ENCODE results near the gene PAM. TPM values are rescaled to one million over a fixed set of nuclear protein-coding genes. Genes with fewer than 3 reads are reported as not detected.

The PAM gene
- total RNA-seq, 1 experiment from 2014 or later: 110 TPM

DNA sequence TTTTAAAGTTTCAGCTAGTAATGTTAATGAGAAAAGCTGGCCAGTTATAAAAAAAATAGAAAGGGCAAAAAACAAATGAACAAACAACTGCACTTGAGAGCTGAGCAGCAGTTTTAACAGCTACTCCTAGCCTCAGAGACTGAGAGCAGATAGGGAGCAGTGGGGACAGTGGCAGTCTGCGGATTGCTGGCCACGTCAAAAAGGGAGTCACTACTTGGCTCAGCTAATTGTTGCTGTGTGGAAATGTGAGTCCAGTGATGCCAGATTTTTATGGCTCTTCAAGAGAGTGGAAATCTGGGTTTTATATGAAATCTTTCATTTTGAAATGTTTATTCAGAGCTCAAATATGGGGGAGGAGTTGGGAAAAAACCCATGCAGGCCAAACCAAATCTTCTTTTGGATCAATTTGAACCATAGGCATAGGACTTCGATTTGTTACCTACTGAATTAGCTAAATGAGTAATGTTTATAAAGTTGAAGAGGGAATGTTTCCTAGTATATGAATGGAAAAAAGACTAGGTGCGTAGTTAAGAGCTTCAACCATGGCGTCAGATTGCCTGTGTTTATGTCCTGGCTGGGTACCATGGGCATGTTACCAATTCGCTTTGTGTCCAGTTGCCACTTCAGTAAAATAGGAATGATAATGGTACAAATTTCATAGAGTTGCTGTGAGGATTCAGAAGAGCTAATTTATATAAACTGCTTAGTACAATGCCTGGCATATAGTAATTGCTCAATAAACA is 102.1 kb downstream of the PAM start:
- no peak for DNase-seq (ENCODE audit: low read depth)

DNA sequence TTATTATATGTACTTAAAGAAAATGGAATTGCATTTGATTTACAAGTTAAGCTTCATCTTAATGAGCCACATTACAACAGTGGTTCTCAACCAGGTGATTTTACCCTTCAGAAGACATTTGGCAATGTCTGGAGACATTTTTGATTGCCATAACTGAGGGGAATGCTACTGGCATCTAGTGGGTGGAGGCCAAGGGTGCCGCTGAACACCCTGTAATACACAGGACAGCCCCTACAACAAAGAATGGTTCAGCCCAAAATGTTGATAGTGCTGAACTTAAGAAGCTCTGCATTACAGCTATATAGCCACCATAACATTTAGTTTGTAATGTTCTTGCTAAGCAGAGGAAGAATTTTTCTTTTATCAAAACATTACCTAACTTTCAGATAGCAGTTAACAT is 103.1 kb downstream of the PAM start:
- no peak for DNase-seq (ENCODE audit: low read depth)

DNA sequence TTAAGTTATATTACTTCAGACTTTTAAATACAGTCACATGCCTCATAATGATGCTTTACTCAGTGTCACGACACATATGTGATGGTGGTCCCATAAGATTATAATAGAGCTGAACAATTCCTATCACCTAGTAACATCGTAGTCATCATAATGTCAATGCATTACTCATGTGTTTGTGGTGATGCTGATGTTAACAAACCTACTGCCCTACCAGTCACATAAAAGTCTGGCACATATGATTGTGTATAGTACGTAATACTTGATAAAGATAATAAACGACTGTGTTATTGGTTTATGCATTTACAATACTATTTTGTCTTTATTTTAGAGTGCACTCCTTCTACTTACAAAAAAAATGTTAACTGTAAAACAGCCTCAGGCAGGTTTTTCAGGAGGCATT is 103.7 kb downstream of the PAM start:
- DNase-seq (ENCODE audit: low read depth): peak; percentile 73

DNA sequence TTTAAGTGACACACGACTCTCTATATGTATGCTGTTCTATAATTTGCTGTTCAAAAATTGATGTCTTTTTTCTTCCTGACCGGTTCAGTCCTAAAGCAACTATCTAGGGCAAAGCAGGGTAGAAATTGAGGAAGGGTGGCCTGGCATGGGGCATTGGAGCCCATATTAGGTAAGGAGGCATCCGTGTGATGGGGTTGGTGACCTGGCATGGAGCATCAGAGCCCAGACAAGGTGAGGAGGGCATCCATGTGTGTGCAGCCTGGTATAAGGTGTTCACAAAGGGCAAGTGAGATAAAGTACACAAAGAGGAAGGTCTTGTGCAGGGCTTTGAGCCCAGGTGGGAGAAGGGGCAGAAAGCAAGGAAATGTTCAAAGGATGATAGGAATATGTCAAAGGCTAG is 104.9 kb downstream of the PAM start:
- DNase-seq (ENCODE audit: low read depth): no peak

DNA sequence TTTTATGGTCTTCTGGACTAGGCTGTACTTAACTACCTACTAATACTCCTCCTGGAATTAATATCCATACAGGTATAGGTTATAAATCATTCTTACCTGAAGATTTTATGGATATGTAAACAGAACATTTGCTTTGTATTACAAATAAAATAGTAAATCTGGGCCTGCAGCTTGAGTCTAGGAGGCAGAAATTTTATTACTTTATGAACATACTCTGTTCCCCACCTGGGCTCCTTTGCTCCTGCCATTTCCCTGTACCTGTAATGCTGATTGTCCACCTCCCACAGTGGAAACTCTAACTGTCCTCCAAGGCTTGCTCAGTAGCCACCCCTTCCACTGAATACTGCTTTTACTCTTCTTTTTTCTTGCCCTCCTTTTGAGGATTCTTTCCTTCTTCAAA is 108.0 kb downstream of the PAM start:
- DNase-seq (ENCODE audit: low read depth): no peak

DNA sequence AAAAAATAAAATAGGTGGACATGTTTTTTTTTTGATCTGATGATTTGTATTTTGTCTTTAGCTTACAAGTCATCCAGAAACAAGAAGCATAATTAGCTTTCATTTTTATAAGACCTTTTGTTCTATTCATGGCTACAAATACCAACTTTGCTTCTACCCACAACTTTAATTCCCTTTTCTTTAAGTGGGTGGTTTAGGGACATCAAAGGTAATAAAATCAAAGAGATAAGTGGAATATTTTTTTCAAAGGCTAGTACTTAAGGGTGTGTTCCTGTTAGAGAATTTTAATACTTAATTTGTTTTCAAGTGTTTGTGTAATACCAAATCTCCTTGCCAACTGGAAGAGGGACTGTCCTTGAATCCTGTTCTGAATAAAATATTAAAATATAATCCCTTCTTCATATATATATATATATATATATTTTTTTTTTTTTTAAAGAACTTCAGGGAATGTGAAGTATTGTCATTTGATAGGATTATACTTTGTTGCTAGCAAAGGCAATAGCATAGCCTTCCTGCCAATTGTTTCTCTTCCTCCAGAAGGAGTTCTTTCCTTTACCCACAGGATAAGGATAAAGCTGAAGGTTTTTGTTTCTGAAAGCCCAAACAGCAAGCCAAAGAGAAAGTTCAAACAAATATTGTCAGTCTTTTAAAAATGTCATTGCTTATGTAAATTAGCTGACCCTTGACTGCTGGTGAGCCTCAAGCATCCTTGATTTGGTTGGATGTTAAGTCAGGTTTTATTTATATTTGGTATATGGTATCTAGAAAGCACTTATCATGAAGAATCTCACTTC is 108.9 kb downstream of the PAM start:
- DNase-seq (ENCODE audit: low read depth): no peak

DNA sequence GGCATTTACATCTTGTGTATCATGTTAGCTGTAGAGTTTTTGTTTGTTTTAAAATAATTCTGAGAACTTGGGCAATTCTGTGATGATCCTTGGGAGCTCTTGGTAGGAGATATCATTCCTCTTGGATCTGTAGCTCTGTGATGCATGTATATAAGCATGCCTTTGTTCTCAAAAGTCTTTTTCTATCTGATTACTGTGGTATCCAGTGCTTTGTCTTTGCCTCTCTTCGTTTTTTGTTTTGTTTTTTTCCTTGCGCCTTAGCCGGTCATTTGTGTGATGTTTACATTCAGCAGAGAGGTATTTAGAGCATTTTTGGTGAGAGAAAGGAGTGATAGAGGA is 110.0 kb downstream of the PAM start:
- no peak for DNase-seq (ENCODE audit: low read depth)

DNA sequence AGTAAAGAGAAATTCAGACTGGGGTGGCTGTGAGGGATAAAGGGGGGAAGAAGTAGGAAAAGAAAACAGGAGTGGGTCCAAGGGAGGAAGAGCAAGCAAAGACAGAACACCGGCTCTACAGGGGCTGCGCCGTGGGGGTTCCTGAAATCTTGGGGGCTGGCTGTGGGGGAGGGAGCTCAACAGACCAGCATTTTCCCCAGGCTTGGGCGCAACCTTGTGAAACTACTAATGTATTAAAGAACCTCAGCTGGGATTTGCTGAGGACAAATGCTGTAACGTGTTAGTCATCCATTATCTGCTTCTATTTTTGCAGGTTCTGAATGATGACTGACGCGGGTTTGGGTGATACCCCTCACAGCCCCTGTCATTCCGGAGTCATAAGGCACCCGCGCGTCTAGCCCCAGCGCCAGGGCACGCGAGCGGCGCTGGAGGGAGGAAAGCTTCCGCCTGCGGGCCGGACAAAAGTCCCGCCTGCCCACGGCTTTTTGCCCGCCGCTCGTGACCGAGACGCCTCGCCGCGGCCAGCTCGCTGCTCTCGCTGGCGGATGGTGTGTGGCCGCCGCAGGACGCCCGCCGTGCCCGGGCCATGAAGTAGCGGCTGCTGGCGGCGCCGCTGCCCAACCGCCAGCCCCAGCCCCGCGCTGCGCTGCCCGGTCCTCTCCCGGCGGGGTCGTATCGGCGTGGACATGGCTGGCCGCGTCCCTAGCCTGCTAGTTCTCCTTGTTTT is 110.6 kb downstream of the PAM start:
- peak; percentile 84 for DNase-seq (ENCODE audit: low read depth)

DNA sequence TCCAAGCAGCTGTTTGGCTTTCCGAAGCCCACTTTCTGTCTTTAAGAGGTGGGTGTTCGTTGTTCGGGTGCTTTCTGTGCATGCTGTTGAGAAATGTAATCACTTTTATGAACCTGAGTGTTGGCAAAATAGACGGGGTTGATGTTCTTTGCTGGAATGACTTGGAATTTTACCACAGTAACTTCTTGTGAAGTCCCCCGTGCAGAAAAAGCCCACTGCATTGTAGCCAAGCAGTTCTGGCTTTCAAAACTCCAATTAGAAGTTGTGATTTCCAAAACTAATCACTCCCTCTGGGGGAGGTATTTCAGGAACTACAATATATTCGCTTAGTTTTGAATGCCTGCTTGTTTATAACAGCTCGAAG is 111.1 kb downstream of the PAM start:
- no peak for DNase-seq (ENCODE audit: low read depth)

DNA sequence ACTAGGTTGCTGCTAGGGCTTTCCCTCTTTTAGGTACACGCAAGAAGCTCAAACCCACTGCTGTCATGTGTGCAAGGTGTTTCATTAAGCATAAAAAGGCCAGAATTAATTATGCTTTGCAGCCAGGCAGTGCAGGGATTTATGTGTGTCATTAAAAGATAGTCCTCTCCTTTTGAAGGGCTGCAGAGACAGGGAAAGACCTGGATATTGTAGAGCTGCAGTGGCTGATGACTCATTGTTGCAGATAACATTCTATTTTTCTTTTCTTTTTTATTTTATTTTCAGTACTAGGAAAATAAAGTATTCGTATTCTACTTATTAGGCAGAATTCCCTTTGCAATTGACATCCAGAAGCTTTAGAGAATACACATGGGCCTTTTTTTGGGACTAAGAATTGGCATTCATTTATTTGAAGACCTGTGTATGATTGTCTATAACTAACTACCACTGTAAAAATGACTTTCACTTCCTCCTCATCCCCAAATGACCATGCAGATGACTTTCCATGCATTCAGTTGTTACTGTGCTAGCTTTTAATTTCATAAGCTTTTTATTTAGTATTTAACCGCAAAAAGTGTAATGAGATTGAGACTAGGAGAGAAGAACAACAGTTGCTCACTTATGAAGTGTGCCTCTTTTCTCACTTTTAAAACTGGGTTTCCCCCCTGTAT is 113.0 kb downstream of the PAM start:
- peak; percentile 44 for DNase-seq (ENCODE audit: low read depth)

DNA sequence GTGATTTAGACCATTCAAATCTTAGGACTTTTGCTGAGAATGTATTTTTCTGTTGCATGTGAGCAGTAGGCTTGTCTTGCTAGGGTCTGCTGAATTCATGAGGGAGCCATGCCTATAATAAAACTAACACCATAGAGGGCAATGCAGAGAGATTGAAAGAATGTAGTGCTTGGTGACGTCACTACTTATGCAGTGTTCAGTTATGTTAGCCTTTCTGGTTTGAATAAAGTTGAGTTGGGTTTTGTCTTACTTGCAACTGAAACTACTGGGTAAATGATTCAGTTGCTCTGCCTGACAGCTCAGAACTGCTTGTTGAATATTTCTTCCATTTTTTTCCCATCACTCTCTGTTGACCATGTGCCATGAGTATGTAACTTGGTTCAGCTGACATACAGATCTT is 114.1 kb downstream of the PAM start:
- no peak for DNase-seq (ENCODE audit: low read depth)

DNA sequence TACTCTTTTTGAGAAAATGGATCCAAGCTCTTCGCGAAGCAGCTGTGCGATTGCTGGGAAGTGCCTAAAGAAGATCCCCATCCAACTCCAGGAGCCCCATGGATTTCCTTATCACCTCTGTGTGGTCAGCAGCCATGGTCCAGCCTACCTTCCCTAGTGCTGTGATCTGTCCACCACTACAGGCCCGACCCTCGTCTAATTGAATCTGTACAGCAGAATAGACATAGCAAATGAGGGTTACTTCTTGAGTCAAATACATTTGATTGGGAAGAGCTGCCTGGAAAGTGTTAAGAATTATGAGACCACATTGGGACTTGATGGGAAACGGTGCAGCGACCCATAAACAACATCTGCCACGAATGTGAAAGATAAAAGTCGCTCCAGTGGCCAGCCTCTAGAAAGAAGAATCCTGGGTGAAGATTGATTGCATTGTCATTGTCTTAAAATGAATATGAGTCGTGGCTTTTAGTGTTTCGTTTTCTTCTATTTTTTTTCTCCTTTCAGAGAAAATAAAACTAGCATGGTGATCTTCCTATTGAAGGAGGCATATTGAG is 118.4 kb downstream of the PAM start:
- no peak for DNase-seq (ENCODE audit: low read depth)

DNA sequence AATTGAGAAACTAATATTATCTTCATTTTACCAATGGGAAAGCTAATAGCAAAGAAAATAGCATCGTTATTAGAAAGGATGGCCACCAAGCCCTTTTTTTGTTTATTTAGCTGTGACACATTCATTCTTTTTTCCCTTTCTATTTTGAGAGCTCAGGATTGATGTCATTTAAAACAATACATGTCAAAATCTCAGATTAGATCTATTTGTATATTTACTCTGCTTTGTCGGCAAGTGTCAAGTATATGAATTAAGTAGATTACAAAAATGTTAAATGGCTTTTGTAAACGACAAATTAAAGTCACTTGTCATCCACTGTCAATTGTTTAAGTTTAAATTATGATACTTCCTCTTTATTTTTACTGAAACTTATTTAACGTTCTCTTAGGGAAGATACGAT is 118.9 kb downstream of the PAM start:
- DNase-seq (ENCODE audit: low read depth): no peak

DNA sequence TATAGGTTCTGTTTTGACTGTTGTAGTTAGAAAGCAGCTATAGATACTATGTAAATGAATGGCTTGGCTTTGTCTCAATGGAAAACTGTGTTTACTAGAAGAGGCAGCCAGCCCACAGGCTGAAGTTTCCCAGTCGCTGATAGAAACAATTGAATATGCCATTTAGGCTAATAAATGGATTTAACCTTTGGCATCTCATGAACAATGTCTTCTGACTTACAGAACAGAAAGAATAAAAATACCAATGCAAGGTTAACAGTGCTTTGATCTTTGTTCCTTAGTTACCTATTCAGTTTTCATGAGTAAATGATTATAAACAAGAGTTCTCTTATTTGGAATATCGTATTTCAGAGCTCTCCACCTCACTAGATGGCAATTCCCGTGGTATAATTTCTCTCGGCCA is 120.6 kb downstream of the PAM start:
- no peak for DNase-seq (ENCODE audit: low read depth)

DNA sequence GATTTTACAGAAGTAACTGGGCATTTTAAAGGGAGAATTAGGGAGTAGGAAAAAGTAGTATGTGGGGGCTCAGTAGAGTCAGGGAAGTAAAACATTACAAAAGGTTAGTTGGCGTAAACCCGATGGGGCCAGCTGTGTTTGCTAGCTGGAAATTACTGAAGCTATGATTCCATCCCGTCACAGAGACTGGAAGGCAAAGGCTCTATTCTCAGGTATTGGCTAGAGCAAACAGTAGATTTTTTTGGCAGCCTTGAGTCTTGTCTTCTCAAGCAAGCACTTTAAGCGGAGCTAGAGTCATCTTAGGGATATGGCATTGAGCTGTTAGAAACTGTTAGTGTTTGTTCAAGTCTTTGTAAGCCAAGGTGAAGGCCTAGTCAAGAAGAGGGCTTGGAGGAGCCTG is 121.5 kb downstream of the PAM start:
- DNase-seq (ENCODE audit: low read depth): no peak

DNA sequence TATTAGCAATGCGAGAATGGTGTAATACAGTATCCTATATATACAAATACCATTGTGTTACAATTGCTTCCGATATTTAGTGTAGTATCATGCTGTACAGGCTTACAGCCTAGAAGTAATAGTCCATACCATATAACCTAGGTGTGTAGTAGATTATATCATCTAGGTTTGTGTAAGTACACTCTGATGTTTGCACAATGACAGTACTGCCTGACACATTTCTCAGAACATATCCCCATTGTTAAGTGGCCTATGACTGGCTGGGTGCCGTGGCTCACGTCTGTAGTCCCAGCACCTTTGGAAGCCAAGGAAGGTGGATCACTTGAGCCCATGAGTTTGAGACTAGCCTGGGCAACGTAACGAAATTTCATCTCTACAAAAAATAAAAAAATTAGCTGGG is 124.6 kb downstream of the PAM start:
- no peak for DNase-seq (ENCODE audit: low read depth)

DNA sequence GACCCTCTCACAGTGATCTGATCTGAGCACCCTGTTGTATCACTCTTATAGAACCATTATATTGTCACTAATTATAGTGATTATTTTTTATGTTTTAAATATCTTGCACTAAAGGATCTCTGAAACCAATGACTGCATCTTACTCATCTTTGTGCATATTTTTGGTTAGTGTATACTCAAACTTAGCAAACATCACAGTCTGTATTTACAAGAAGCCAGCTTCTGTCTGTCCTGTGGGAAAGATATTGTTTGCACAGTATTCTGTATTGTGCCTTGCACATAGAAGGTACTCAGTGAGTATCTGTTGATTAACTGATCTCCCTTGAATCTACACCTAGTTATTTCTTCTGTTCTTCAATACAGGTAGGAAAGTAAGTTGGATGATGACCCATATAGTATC is 131.5 kb downstream of the PAM start:
- no peak for DNase-seq (ENCODE audit: low read depth)

DNA sequence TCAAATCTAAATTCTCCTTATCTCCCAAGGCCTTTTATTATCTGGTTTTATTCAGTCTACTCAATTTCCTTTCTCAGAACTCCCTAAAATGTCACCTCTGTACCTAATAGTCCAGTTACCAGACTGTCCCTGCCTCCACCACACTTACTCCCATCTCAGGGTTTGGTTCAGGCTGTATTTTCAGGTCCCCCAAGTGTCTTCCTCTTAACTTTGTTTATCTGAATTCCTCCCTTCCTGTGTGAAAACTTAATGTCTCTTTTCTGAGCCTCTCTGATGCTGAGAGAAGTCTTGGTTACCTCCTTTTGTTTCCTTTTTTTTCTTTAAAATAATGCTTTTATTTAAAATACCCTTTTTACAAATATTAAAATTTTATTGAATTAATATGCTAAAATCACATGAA is 133.4 kb downstream of the PAM start:
- no peak for DNase-seq (ENCODE audit: low read depth)

DNA sequence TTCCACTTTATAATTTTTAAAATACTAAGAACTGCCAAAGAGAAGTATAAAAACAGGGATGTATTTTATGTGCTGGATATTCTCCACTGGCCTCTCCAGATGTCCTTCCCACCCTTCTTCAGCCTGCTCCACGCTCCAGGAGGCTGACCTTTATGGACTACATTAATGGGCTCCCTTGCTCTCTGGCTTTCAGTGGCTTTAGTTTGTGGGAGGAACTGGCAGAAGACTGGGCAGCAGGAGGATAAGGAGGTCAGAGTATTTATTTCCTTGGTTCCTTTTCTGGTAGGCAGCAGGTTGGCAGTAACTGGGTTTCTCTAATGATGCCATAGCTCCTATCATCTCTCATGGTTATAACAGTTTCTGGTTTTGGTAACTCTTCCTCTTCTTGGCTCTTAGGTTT is 133.9 kb downstream of the PAM start:
- DNase-seq (ENCODE audit: low read depth): no peak

DNA sequence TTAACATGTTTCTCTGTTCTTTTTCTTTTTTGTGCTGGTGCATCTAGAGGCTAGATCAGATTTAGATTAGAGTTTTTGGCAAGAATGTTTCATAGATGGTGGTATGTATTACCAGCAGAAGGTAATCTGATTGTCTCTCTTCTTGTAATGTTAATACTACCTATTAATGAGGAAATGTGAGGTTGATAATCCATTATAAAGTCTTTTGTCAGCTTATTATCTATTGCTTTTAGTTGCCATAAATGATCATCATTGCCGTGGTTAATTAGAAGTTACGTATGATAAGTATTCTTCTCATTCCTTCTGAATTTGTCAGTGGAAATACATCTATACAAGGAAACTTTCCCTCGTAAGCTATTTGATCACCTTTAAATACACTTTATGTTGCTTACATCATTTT is 135.0 kb downstream of the PAM start:
- DNase-seq (ENCODE audit: low read depth): no peak

DNA sequence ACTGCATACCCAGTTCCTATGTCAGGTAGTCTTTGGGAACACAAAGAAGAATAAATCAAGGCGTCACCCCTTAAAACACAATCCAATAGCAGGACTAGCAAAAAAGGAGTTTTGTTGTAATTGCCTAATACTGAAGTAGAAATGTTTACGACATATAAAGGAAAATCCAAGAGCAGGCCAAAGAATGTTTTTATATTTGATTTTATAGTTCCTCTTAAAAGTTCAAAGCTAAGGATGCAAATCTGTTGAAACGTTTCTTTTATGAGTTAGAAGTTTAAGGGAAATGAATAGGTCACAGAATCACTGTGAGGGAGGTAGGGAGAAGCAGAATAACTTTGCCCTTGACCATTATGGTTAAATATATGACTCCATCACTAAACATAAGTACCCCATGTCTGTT is 136.1 kb downstream of the PAM start:
- no peak for DNase-seq (ENCODE audit: low read depth)

DNA sequence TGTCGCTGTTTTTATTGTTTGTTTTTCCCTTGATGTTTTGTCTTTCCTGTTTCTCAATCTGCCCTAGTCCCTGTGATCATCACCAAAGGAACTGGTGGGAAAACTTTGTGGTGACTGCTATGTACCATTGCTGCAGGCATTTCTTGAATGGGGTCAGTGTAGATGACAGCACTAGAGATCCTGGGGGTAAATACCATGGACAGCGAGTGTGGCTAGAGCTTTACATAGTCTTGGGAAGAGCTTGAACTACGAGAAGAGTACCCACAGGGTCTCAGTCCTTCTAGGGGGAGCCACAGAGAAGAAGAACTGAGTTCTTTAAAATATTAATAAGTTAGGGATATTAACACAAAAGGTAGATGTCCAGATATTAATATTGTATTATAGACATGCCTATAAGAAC is 138.8 kb downstream of the PAM start:
- DNase-seq (ENCODE audit: low read depth): no peak
